ENCODE measurements around the gene HSPA12B. TPM values are rescaled to one million over a fixed set of nuclear protein-coding genes. Genes with fewer than 3 reads are reported as not detected.

HSPA12B gene
- polyA plus RNA-seq, 2 of the 4 experiments (the other 2 are of a cell fraction), result 0.37 to 1.2 TPM

- Histone ChIP-seq H3K4me3 (peak within 1 kb of the TSS; percentile 87), H3K27ac (peak within 1 kb of the TSS; percentile 86 to 92), H3K9me3 (no peaks in the 10 kb centered on the region), H3K4me2 (peak within 1 kb of the TSS; percentile 84), H3K4me1 (peaks cover 20% of the 10 kb centered on the region)
- no peak for TF ChIP-seq NFE2L2 (conservative IDR thresholded peaks at IDR 0.05; ENCODE audit: low read length)
- TF ChIP-seq POLR2A (IDR thresholded peaks at IDR 0.05; ENCODE audit: low read length), result peak; percentile 94
- TF ChIP-seq ZNF302 (CRISPR knock-in tag; IDR thresholded peaks at IDR 0.05), result no peak
- TF ChIP-seq JUN (IDR thresholded peaks at IDR 0.05), result peak; percentile 20 to 64; a peak in 4 of 5 replicates
- peak; percentile 84 for TF ChIP-seq REST (IDR thresholded peaks at IDR 0.05)
- TF ChIP-seq CHD2 (IDR thresholded peaks at IDR 0.05; ENCODE audit: low read length, partially characterized antibody), result peak; percentile 91
- TF ChIP-seq E2F6 (IDR thresholded peaks at IDR 0.05; ENCODE audit: borderline replicate concordance, low read depth), result peak; percentile 92
- no peak for TF ChIP-seq JUNB (IDR thresholded peaks at IDR 0.05)
- TF ChIP-seq PBX3 (IDR thresholded peaks at IDR 0.05), result peak; percentile 14; the same call in 1 of the 2 replicates
- peak; percentile 98 for TF ChIP-seq MAX (IDR thresholded peaks at IDR 0.05)
- TF ChIP-seq USF2 (IDR thresholded peaks at IDR 0.05), result peak; percentile 97
- peak; percentile 58; the same call in 1 of the 2 replicates for TF ChIP-seq MYC (IDR thresholded peaks at IDR 0.05; ENCODE audit: borderline replicate concordance, low read length)
- 0 out of 2 replicates have a peak, but pooled peaks have one; percentile 8 for TF ChIP-seq GATA3 (IDR thresholded peaks at IDR 0.05; ENCODE audit: borderline replicate concordance)
- TF ChIP-seq EP300 (IDR thresholded peaks at IDR 0.05), result no peak
- TF ChIP-seq TFCP2L1 (CRISPR knock-in tag; IDR thresholded peaks at IDR 0.05), result peak; percentile 74; the same call in 1 of the 2 replicates
- no peak for TF ChIP-seq RARB (CRISPR knock-in tag; IDR thresholded peaks at IDR 0.05)
- peak; percentile 51; the same call in 1 of the 2 replicates for TF ChIP-seq PHF8 (IDR thresholded peaks at IDR 0.05; ENCODE audit: borderline replicate concordance, low read depth)
- TF ChIP-seq BHLHE40 (IDR thresholded peaks at IDR 0.05; ENCODE audit: low read depth, low read length), result peak; percentile 64; the same call in 1 of the 2 replicates
- no peak for TF ChIP-seq ESRRA (IDR thresholded peaks at IDR 0.05; ENCODE audit: borderline replicate concordance, low read length)
- TF ChIP-seq RFX5 (IDR thresholded peaks at IDR 0.05), result peak; percentile 52; the same call in 1 of the 2 replicates
- TF ChIP-seq KDM5A (IDR thresholded peaks at IDR 0.05), result 0 out of 2 replicates have a peak, but pooled peaks have one; percentile 8
- peak; percentile 72; the same call in 2 of the 3 replicates for TF ChIP-seq BCL3 (IDR thresholded peaks at IDR 0.05)
- TF ChIP-seq HMGXB4 (CRISPR knock-in tag; IDR thresholded peaks at IDR 0.05; ENCODE audit: borderline replicate concordance), result no peak
- peak; percentile 46; the same call in 1 of the 2 replicates for TF ChIP-seq TP53 (CRISPR knock-in tag; IDR thresholded peaks at IDR 0.05)
- POLR2A ChIA-PET, result interaction anchor here (0.7 to 3.1 kb wide), 22 partner anchors 9 to 125 kb away, joined by 3 to 27 read pairs (median 6); partner anchors contain the start of genes AP5S1 and SPEF1
- peak; percentile 99 for DNase-seq (ENCODE audit: low read depth in 1 of 2, low spot score in 1 of 2)
- WGBS (ENCODE audit: missing lambda C conversion rate), result under 1% methylated on average over 39 of the region's 80 CpGs
- FAIRE-seq, result peak; percentile 92
- ATAC-seq, result peak; percentile 85 to 93
- CTCF ChIA-PET, result interaction anchor here (0.7 to 72.1 kb wide), 14 partner anchors 3 to 276 kb away, joined by 3 to 2233 read pairs (median 8); partner anchors contain the start of genes ADAM33, ADISSP, AP5S1 and CENPB
These were observed 35.2 kb downstream of the HSPA12B start, which contains the start of gene ADISSP for GRCh38 chr20:3767427-3768341. TSS of gene ADISSP (minus strand) at chr20:3767753. CDS start at chr20:3760100, 7,653 bp downstream.
